HG03095 (cell line): ENCODE measurements around the gene RELCH.
A peak's percentile ranks its signal among the peaks of the same experiment; 100 is the strongest.

Experiments
- ATAC-seq: cut with Tn5 transposase; IDR thresholded peaks from one replicate; pipeline ENCODE4 v1.9.1; 2021; ENCODE audit warnings: moderate library complexity; ENCODE audit not compliant: unreplicated experiment

RELCH gene

GRCh38 chr18:62249478-62250097 is 62.5 kb downstream of the RELCH start:
- ATAC-seq: peak; percentile 66

GRCh38 chr18:62250475-62250874 is 63.4 kb downstream of the RELCH start:
- no peak for ATAC-seq

- no peak for ATAC-seq
Observed at GRCh38 chr18:62258093-62258492, 71.0 kb downstream of the RELCH start.

GRCh38 chr18:62258616-62259015 is 71.6 kb downstream of the RELCH start:
- ATAC-seq: no peak

GRCh38 chr18:62262061-62262460 is 75.0 kb downstream of the RELCH start:
- ATAC-seq: no peak

- no peak for ATAC-seq
Observed at GRCh38 chr18:62264984-62265383, 77.9 kb downstream of the RELCH start.

GRCh38 chr18:62277045-62277444 is 90.0 kb downstream of the RELCH start:
- no peak for ATAC-seq

GRCh38 chr18:62279561-62279960 is 92.5 kb downstream of the RELCH start:
- ATAC-seq: no peak

- ATAC-seq: no peak
Observed at GRCh38 chr18:62280058-62280457, 93.0 kb downstream of the RELCH start.

GRCh38 chr18:62280786-62281185 is 93.7 kb downstream of the RELCH start:
- no peak for ATAC-seq

- no peak for ATAC-seq
Observed at GRCh38 chr18:62281684-62282083, 94.6 kb downstream of the RELCH start.

- ATAC-seq: no peak
Observed at GRCh38 chr18:62282188-62282629, 95.2 kb downstream of the RELCH start.

- ATAC-seq: no peak
Observed at GRCh38 chr18:62284637-62285036, 97.6 kb downstream of the RELCH start.

- ATAC-seq: no peak
Observed at GRCh38 chr18:62285281-62285680, 98.2 kb downstream of the RELCH start.

GRCh38 chr18:62287781-62288664 is 101.0 kb downstream of the RELCH start:
- ATAC-seq: peak; percentile 42

GRCh38 chr18:62288665-62289008 is 101.6 kb downstream of the RELCH start:
- peak; percentile 70 for ATAC-seq

- peak; percentile 62 for ATAC-seq
Observed at GRCh38 chr18:62289047-62289446, 102.0 kb downstream of the RELCH start.

- ATAC-seq: no peak
Observed at GRCh38 chr18:62294073-62294472, 107.0 kb downstream of the RELCH start.

GRCh38 chr18:62300359-62300963 is 113.4 kb downstream of the RELCH start:
- no peak for ATAC-seq

GRCh38 chr18:62301322-62301721 is 114.3 kb downstream of the RELCH start:
- ATAC-seq: no peak

GRCh38 chr18:62312851-62313250 is 125.8 kb downstream of the RELCH start:
- no peak for ATAC-seq
